SK-N-SH (cell line): Measurements from ENCODE around the gene RNF150. TPM values are rescaled to one million over a fixed set of nuclear protein-coding genes. Genes with fewer than 3 reads are reported as not detected.

ENCODE experiments used
- CTCF ChIA-PET: fragments of 300-600, 350-600 bp; formaldehyde crosslinking; extraction: SDS; loops from one replicate; lab custom pipeline; 2021; lab: Yijun Ruan, JAX
- POLR2A ChIA-PET: fragments of 350-600 bp; sonication (Branson Sonifier 250); formaldehyde crosslinking; extraction: SDS; loops from one replicate; lab custom pipeline; 2020; ENCODE audit warnings: antibody characterized with exemption, inconsistent platforms; lab: Yijun Ruan, JAX
- DNase-seq: peaks from one replicate; pipeline ENCODE4 v3.0.0; 2012
- H2AFZ ChIP-seq: fragments of 200-600 bp; sonication (generic); 2 replicates; pipeline ENCODE4 v1.8.1; 2016; ENCODE audit warnings: antibody characterized with exemption, mild to moderate bottlenecking, low read depth
- H3F3A ChIP-seq: fragments of 200-600 bp; sonication (generic); replicated peaks from 2 replicates; pipeline ENCODE3; 2016; ENCODE audit warnings: antibody characterized with exemption, mild to moderate bottlenecking; ENCODE audit not compliant: insufficient read depth
- H3K27ac ChIP-seq, 2 experiments: fragments of 200-500 bp in 1 of 2; fragments of 200-600 bp in 1 of 2; sonication (Bioruptor generic) in 1 of 2; sonication (generic), shearing (Covaris generic) in 1 of 2; 2 replicates each; pipeline versions ENCODE4 v1.5.1 to v1.6.1; 2014 to 2016; ENCODE audit warnings: low read depth in 2 of 2, inconsistent platforms in 1 of 2, low read length in 1 of 2, mild to moderate bottlenecking in 1 of 2, mixed read lengths in 1 of 2
- H3K27me3 ChIP-seq: fragments of 200-600 bp; sonication (generic), shearing (Covaris generic); 2 replicates; pipeline ENCODE4 v1.6.1; 2016; ENCODE audit warnings: mixed run types; ENCODE audit not compliant: insufficient read depth
- H3K36me3 ChIP-seq, 2 experiments: fragments of 200-500 bp in 1 of 2; fragments of 200-600 bp in 1 of 2; sonication (Bioruptor generic) in 1 of 2; sonication (generic) in 1 of 2; replicated peaks in 1 of 2; 2 replicates each; pipeline versions ENCODE3 to v1.5.1; 2014 to 2016; ENCODE audit warnings: low read length in 1 of 2, mild to moderate bottlenecking in 1 of 2; ENCODE audit not compliant: insufficient read depth in 2 of 2, control insufficient read depth in 1 of 2
- H3K4me1 ChIP-seq, 2 experiments: fragments of 200-500 bp in 1 of 2; fragments of 200-600 bp in 1 of 2; sonication (Bioruptor generic) in 1 of 2; sonication (generic), shearing (Covaris generic) in 1 of 2; 2 replicates each; pipeline versions ENCODE4 v1.5.1 to v1.6.1; 2014 to 2016; ENCODE audit warnings: low read depth in 1 of 2, low read length in 1 of 2, mixed run types in 1 of 2; ENCODE audit not compliant: insufficient read depth in 2 of 2, control insufficient read depth in 1 of 2
- H3K4me2 ChIP-seq: fragments of 200-600 bp; sonication (generic), shearing (Covaris generic); 2 replicates; pipeline ENCODE4 v1.6.1; 2017; ENCODE audit warnings: mixed run types
- H3K4me3 ChIP-seq, 2 experiments: fragments of 200-500 bp in 1 of 2; fragments of 200-600 bp in 1 of 2; sonication (Bioruptor generic) in 1 of 2; sonication (generic), shearing (Covaris generic) in 1 of 2; 2 replicates each; pipeline versions ENCODE4 v1.5.1 to v1.8.1; 2014 to 2016; ENCODE audit warnings: low read depth in 2 of 2, inconsistent platforms in 1 of 2, low read length in 1 of 2, mild to moderate bottlenecking in 1 of 2, mixed read lengths in 1 of 2, moderate library complexity in 1 of 2
- H3K79me2 ChIP-seq: fragments of 200-600 bp; sonication (generic); 2 replicates; pipeline ENCODE4 v1.8.1; 2017; ENCODE audit warnings: mild to moderate bottlenecking; ENCODE audit not compliant: insufficient read depth
- H3K9ac ChIP-seq: fragments of 200-600 bp; sonication (generic); 2 replicates; pipeline ENCODE4 v1.6.1; 2017; ENCODE audit warnings: mixed run types
- H3K9me2 ChIP-seq: fragments of 200-600 bp; sonication (generic); 2 replicates; pipeline ENCODE4 v1.6.1; 2017; ENCODE audit warnings: mixed run types
- H3K9me3 ChIP-seq: fragments of 200-600 bp; sonication (generic); 2 replicates; pipeline ENCODE4 v1.6.1; 2017; ENCODE audit warnings: mixed run types, mild to moderate bottlenecking, moderate library complexity
- H4K20me1 ChIP-seq: fragments of 200-600 bp; sonication (generic); 2 replicates; pipeline ENCODE4 v1.6.1; 2017; ENCODE audit warnings: mild to moderate bottlenecking, mixed run types; ENCODE audit not compliant: insufficient read depth
- CTCF ChIP-seq: fragments of 200-600 bp; sonication (generic); IDR thresholded peaks from 2 replicates; pipeline ENCODE4 v1.6.1; 2017; ENCODE audit warnings: antibody characterized with exemption, mild to moderate bottlenecking, moderate library complexity
- ELF1 ChIP-seq: IDR thresholded peaks from 2 replicates; pipeline ENCODE4 v1.4.0; 2012
- EZH2phosphoT487 ChIP-seq: fragments of 200-600 bp; sonication (generic); IDR thresholded peaks from 2 replicates; pipeline ENCODE4 v1.6.1; 2017; ENCODE audit warnings: low read depth, mixed run types, mild to moderate bottlenecking, antibody characterized with exemption, moderate library complexity, borderline replicate concordance
- FOSL2 ChIP-seq: IDR thresholded peaks from 2 replicates; pipeline ENCODE4 v1.4.0; 2012; ENCODE audit warnings: low read depth, mild to moderate bottlenecking, moderate library complexity, borderline replicate concordance
- FOXJ3 ChIP-seq: sonication (generic); formaldehyde crosslinking; IDR thresholded peaks from 2 replicates; pipeline ENCODE4 v1.5.1; 2020; ENCODE audit warnings: mild to moderate bottlenecking, missing genetic modification reagents
- GABPA ChIP-seq: IDR thresholded peaks from 2 replicates; pipeline ENCODE4 v1.4.0; 2012; ENCODE audit warnings: low read depth, mild to moderate bottlenecking
- GATA2 ChIP-seq: sonication (generic); formaldehyde crosslinking; IDR thresholded peaks from 2 replicates; pipeline ENCODE4 v1.5.0; 2020; ENCODE audit warnings: mild to moderate bottlenecking, missing genetic modification reagents
- IRF3 ChIP-seq: fragments of 150-350 bp; IDR thresholded peaks from 2 replicates; pipeline ENCODE4 v1.6.1; 2016; ENCODE audit warnings: mild to moderate bottlenecking, low read depth, low read length
- JUND ChIP-seq: IDR thresholded peaks from 2 replicates; pipeline ENCODE4 v1.4.0; 2012
- MEF2A ChIP-seq: IDR thresholded peaks from 2 replicates; pipeline ENCODE4 v1.4.0; 2012; ENCODE audit warnings: low read depth, borderline replicate concordance
- NFIC ChIP-seq: IDR thresholded peaks from 2 replicates; pipeline ENCODE4 v1.4.0; 2012; ENCODE audit warnings: borderline replicate concordance
- NRF1 ChIP-seq: IDR thresholded peaks from 2 replicates; pipeline ENCODE4 v1.6.1; 2012; ENCODE audit warnings: low read depth, mild to moderate bottlenecking, low read length
- RAD21 ChIP-seq: IDR thresholded peaks from 2 replicates; pipeline ENCODE4 v1.6.1; 2012; ENCODE audit warnings: mild to moderate bottlenecking, low read length
- RCOR1 ChIP-seq: fragments of 150-350 bp; IDR thresholded peaks from 2 replicates; pipeline ENCODE4 v1.6.1; 2017; ENCODE audit warnings: antibody characterized with exemption, low read length
- RFX5 ChIP-seq: IDR thresholded peaks from 2 replicates; pipeline ENCODE4 v1.6.1; 2012; ENCODE audit warnings: mild to moderate bottlenecking, improper control_type of control experiment, low read length
- RXRA ChIP-seq: IDR thresholded peaks from 2 replicates; pipeline ENCODE4 v1.4.0; 2012; ENCODE audit warnings: low read depth, mild to moderate bottlenecking, borderline replicate concordance
- SIN3A ChIP-seq: IDR thresholded peaks from 2 replicates; pipeline ENCODE4 v1.6.1; 2012; ENCODE audit warnings: low read depth, mild to moderate bottlenecking, low read length, moderate library complexity, borderline replicate concordance
- SMC3 ChIP-seq: IDR thresholded peaks from 2 replicates; pipeline ENCODE4 v1.6.1; 2012; ENCODE audit warnings: low read depth, low read length, improper control_type of control experiment
- TCF12 ChIP-seq: IDR thresholded peaks from 2 replicates; pipeline ENCODE4 v1.4.0; 2012
- TEAD4 ChIP-seq: IDR thresholded peaks from 2 replicates; pipeline ENCODE4 v1.4.0; 2012; ENCODE audit warnings: mild to moderate bottlenecking, borderline replicate concordance; ENCODE audit not compliant: insufficient read depth
- WGBS: methylation state at CpG from one replicate; pipeline ENCODE4 v1.1.6; 2017; ENCODE audit warnings: low lambda C conversion rate; 5-methylcytosine and 5-hydroxymethylcytosine counted together
- polyA plus RNA-seq, 3 experiments: library from polyadenylated mRNA; depleted of rRNA; stranded (reverse); fragments of >200 nt; gene quantifications; 2 replicates each; pipeline ENCODE4 v1.2.3, GENCODE V29; 2012
- TF ChIP-seq, protein P1 (sequence below): IDR thresholded peaks from 2 replicates; pipeline ENCODE4 v1.4.0; 2012; ENCODE audit warnings: low read depth, borderline replicate concordance
- TF ChIP-seq, protein P2 (sequence below): IDR thresholded peaks from 2 replicates; pipeline ENCODE4 v1.4.0; 2012; ENCODE audit warnings: low read depth, borderline replicate concordance
- TF ChIP-seq, protein P3 (sequence below): IDR thresholded peaks from 2 replicates; pipeline ENCODE4 v1.4.0; 2012; ENCODE audit warnings: low read depth
- TF ChIP-seq, protein P4 (sequence below): IDR thresholded peaks from 2 replicates; pipeline ENCODE4 v1.6.1; 2012; ENCODE audit warnings: mild to moderate bottlenecking, low read depth, low read length, moderate library complexity
- TF ChIP-seq, protein P5 (sequence below): fragments of 150-350 bp; IDR thresholded peaks from 2 replicates; pipeline ENCODE4 v1.6.1; 2017; ENCODE audit warnings: antibody characterized with exemption, low read length, low read depth, borderline replicate concordance

RNF150 gene
- polyA plus RNA-seq, 1 of the 3 experiments (the other 2 are of a cell fraction), result 5.8 TPM

- H3K27ac ChIP-seq, result peak overlapping the region; percentile 89 to 91
- peaks cover 10 to 11% of the 10 kb centered on the region in 2 experiments for H3K36me3 ChIP-seq
- peak overlapping the region in 1 of 2 experiments; percentile 36; a peak in 2 of 4 replicates for H3K4me3 ChIP-seq
- peaks cover 30 to 50% of the 10 kb centered on the region in 2 experiments for H3K4me1 ChIP-seq
- CTCF ChIA-PET, result no interaction called here
- WGBS, result 4% methylated on average over 2 of the region's 2 CpGs
- no peaks in the 10 kb centered on the region for H4K20me1 ChIP-seq
- H3K9ac ChIP-seq, result peak overlapping the region; percentile 63; the same call in 1 of the 2 replicates
- H2AFZ ChIP-seq, result no peak overlapping the region
- no peak for DNase-seq
- no peaks in the 10 kb centered on the region for H3K9me3 ChIP-seq
- no peaks in the 10 kb centered on the region for H3K9me2 ChIP-seq
- H3K27me3 ChIP-seq, result no peaks in the 10 kb centered on the region
- peaks cover 44% of the 10 kb centered on the region for H3K79me2 ChIP-seq
- peak overlapping the region; percentile 71 for H3K4me2 ChIP-seq
- H3F3A ChIP-seq, result peaks cover 58% of the 10 kb centered on the region
- POLR2A ChIA-PET, result no interaction called here
- TF ChIP-seq CTCF, result no peak
- TF ChIP-seq EZH2phosphoT487, result no peak
- TF ChIP-seq RXRA, result no peak
- peak; percentile 31 for TF ChIP-seq JUND
- TF ChIP-seq ELF1, result no peak
- peak; percentile 51; the same call in 1 of the 2 replicates for TF ChIP-seq FOSL2
- TF ChIP-seq, protein P1, sequence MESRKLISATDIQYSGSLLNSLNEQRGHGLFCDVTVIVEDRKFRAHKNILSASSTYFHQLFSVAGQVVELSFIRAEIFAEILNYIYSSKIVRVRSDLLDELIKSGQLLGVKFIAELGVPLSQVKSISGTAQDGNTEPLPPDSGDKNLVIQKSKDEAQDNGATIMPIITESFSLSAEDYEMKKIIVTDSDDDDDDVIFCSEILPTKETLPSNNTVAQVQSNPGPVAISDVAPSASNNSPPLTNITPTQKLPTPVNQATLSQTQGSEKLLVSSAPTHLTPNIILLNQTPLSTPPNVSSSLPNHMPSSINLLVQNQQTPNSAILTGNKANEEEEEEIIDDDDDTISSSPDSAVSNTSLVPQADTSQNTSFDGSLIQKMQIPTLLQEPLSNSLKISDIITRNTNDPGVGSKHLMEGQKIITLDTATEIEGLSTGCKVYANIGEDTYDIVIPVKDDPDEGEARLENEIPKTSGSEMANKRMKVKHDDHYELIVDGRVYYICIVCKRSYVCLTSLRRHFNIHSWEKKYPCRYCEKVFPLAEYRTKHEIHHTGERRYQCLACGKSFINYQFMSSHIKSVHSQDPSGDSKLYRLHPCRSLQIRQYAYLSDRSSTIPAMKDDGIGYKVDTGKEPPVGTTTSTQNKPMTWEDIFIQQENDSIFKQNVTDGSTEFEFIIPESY, result 0 out of 2 replicates have a peak, but pooled peaks have one; percentile 15
- TF ChIP-seq, protein P2, sequence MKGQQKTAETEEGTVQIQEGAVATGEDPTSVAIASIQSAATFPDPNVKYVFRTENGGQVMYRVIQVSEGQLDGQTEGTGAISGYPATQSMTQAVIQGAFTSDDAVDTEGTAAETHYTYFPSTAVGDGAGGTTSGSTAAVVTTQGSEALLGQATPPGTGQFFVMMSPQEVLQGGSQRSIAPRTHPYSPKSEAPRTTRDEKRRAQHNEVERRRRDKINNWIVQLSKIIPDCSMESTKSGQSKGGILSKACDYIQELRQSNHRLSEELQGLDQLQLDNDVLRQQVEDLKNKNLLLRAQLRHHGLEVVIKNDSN, result no peak
- TF ChIP-seq SMC3, result no peak
- peak; percentile 67 for TF ChIP-seq TCF12
- TF ChIP-seq, protein P3, sequence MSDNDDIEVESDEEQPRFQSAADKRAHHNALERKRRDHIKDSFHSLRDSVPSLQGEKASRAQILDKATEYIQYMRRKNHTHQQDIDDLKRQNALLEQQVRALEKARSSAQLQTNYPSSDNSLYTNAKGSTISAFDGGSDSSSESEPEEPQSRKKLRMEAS, result peak; percentile 43
- no peak for TF ChIP-seq IRF3
- TF ChIP-seq RAD21, result no peak
- no peak for TF ChIP-seq RFX5
- no peak for TF ChIP-seq MEF2A
- no peak for TF ChIP-seq FOXJ3 (CRISPR knock-in tag)
- TF ChIP-seq, protein P4, sequence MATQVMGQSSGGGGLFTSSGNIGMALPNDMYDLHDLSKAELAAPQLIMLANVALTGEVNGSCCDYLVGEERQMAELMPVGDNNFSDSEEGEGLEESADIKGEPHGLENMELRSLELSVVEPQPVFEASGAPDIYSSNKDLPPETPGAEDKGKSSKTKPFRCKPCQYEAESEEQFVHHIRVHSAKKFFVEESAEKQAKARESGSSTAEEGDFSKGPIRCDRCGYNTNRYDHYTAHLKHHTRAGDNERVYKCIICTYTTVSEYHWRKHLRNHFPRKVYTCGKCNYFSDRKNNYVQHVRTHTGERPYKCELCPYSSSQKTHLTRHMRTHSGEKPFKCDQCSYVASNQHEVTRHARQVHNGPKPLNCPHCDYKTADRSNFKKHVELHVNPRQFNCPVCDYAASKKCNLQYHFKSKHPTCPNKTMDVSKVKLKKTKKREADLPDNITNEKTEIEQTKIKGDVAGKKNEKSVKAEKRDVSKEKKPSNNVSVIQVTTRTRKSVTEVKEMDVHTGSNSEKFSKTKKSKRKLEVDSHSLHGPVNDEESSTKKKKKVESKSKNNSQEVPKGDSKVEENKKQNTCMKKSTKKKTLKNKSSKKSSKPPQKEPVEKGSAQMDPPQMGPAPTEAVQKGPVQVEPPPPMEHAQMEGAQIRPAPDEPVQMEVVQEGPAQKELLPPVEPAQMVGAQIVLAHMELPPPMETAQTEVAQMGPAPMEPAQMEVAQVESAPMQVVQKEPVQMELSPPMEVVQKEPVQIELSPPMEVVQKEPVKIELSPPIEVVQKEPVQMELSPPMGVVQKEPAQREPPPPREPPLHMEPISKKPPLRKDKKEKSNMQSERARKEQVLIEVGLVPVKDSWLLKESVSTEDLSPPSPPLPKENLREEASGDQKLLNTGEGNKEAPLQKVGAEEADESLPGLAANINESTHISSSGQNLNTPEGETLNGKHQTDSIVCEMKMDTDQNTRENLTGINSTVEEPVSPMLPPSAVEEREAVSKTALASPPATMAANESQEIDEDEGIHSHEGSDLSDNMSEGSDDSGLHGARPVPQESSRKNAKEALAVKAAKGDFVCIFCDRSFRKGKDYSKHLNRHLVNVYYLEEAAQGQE, result no peak
- TF ChIP-seq, protein P5, sequence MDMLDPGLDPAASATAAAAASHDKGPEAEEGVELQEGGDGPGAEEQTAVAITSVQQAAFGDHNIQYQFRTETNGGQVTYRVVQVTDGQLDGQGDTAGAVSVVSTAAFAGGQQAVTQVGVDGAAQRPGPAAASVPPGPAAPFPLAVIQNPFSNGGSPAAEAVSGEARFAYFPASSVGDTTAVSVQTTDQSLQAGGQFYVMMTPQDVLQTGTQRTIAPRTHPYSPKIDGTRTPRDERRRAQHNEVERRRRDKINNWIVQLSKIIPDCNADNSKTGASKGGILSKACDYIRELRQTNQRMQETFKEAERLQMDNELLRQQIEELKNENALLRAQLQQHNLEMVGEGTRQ, result no peak
- no peak for TF ChIP-seq RCOR1
- TF ChIP-seq GATA2, result no peak
- no peak for TF ChIP-seq GABPA
- no peak; the same call in 1 of the 2 replicates for TF ChIP-seq SIN3A
- peak; percentile 83 for TF ChIP-seq NFIC
- 0 out of 2 replicates have a peak, but pooled peaks have one; percentile 58 for TF ChIP-seq TEAD4
- no peak for TF ChIP-seq NRF1
Measured at GRCh38 chr4:140944199-140944515, 189.1 kb downstream of the RNF150 start.
